ENCODE data around the gene ETFA.

DNA sequence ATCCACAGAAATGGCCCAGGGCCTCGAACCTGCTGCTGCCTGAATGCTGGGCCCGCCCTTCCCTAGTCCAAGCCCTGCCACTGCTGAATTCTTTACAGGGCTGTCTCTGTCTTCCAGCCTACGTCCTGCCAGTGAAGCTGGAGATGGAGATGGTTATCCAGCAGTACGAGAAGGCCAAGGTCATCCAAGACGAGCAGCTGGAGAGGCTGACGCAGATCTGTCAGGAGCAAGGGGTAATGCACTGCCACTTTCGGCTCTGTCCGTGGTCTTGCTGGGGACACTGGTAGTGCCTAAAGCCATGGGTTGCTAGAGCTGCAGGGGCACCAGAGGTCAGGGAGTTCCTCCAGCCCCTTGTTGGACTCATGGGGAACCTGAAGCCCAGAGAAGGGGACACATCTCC, 135.8 kb downstream of the ETFA start:
- TF ChIP-seq, protein P1, sequence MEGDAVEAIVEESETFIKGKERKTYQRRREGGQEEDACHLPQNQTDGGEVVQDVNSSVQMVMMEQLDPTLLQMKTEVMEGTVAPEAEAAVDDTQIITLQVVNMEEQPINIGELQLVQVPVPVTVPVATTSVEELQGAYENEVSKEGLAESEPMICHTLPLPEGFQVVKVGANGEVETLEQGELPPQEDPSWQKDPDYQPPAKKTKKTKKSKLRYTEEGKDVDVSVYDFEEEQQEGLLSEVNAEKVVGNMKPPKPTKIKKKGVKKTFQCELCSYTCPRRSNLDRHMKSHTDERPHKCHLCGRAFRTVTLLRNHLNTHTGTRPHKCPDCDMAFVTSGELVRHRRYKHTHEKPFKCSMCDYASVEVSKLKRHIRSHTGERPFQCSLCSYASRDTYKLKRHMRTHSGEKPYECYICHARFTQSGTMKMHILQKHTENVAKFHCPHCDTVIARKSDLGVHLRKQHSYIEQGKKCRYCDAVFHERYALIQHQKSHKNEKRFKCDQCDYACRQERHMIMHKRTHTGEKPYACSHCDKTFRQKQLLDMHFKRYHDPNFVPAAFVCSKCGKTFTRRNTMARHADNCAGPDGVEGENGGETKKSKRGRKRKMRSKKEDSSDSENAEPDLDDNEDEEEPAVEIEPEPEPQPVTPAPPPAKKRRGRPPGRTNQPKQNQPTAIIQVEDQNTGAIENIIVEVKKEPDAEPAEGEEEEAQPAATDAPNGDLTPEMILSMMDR (conservative IDR thresholded peaks at IDR 0.05; ENCODE audit: low read length) = no peak
- no peak for TF ChIP-seq EZH2phosphoT487 (IDR thresholded peaks at IDR 0.05; ENCODE audit: borderline replicate concordance, low read depth, low read length)

All from OCI-LY7 (cell line).